Peyer's patch (tissue), 4 donors: ENCODE data around the gene PTH1R. TPM values are rescaled to one million over a fixed set of nuclear protein-coding genes. Genes with fewer than 3 reads are reported as not detected.

Experiments
- DNase-seq, 3 donors: peaks; one replicate each; pipeline ENCODE4 v3.0.0-alpha.2; 2017 to 2019
- H3K27ac ChIP-seq, 4 donors: fragments of 200-600 bp; sonication (generic); one replicate each; pipeline ENCODE4 v1.5.1; 2016 to 2019
- H3K27me3 ChIP-seq, 2 donors: fragments of 200-600 bp; sonication (generic); one replicate each; pipeline ENCODE4 v1.5.1; 2019
- H3K36me3 ChIP-seq, 3 donors: fragments of 200-600 bp; sonication (generic); one replicate each; pipeline ENCODE4 v1.5.1; 2016 to 2019
- H3K4me1 ChIP-seq, 4 donors: fragments of 200-600 bp; sonication (generic); one replicate each; pipeline ENCODE4 v1.5.1; 2016 to 2019
- H3K4me3 ChIP-seq, 4 donors: fragments of 200-600 bp; sonication (generic); 1 replicate in 3 of 4; 2 replicates in 1 of 4; pipeline ENCODE4 v1.5.1; 2016 to 2019; ENCODE audit warnings: mild to moderate bottlenecking in 1 of 4
- H3K9me3 ChIP-seq, 4 donors: fragments of 200-600 bp; sonication (generic); one replicate each; pipeline ENCODE4 v1.5.1; 2016 to 2019; ENCODE audit warnings: mild to moderate bottlenecking in 1 of 4
- CTCF ChIP-seq, 6 experiments: fragments of 450-650 bp in 4 of 6; fragments of 200-600 bp in 2 of 6; sonication (generic) in 1 of 6; IDR thresholded peaks; one replicate each; pipeline ENCODE4 v1.5.1; 2017 to 2019; ENCODE audit warnings: antibody characterized with exemption in 6 of 6, mild to moderate bottlenecking in 3 of 6, moderate library complexity in 1 of 6
- POLR2A ChIP-seq, 2 donors: fragments of 450-650 bp; IDR thresholded peaks; one replicate each; pipeline ENCODE4 v1.5.1; 2017; ENCODE audit warnings: antibody characterized with exemption in 2 of 2, mild to moderate bottlenecking in 2 of 2, moderate library complexity in 2 of 2
- total RNA-seq, 4 donors: library from RNA; depleted of rRNA; stranded (reverse); fragments of >200 nt; gene quantifications; one replicate each; pipeline ENCODE4 v1.1.0, GENCODE V29; 2016

Gene PTH1R
- total RNA-seq, 4 donors from 2014 or later = 2.4 to 12.4 (median 5.7) TPM

DNA sequence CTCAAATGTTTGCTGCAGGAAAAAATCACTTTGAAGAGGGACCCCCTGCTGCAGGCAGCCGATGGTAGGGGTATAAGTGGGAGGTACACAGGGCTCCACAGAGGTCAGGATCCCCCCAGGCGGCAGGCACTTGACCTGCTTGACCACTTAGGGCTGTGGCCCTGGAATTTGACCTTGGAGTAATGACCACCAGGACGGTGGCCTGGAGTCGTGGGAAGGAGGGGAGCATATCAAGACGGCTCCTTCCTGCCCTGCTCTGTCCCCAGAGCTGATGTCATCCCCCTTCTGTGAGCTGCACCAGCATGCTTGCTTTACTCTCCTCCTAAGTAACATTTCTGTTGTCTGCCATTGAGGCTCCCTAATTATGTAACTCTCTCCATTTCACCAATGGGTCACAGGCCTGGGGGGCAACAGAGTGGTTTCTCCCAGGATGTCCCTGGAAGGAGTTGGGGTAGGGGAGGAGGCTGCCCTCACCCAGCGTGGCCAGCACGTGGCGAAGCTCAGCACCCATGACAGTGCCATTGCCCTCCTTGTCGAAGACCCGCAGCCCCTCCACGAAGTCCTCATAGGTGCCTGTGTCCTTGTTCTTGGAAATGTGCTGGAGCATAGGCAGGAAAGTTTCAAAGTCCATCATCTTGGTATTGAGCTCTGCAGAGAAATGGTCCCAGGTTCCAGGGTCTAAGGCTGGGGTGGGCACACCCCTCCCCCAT is 18.4 kb upstream of the PTH1R start:
- DNase-seq = peak in 2 of 3 donors; percentile 26 to 28

GRCh38 chr3:46860017-46860809 is 17.3 kb upstream of the PTH1R start:
- TF ChIP-seq CTCF (IDR thresholded peaks at IDR 0.05) = peak in 4 of 6 experiments; percentile 8 to 31 (median 26)
- TF ChIP-seq POLR2A (IDR thresholded peaks at IDR 0.05) = no peak
- Histone ChIP-seq H3K4me3 (no peak overlapping the region), H3K36me3 (no peaks in the 10 kb centered on the region), H3K9me3 (no peaks in the 10 kb centered on the region), H3K27me3 (no peaks in the 10 kb centered on the region), H3K4me1 (no peaks in the 10 kb centered on the region), H3K27ac (no peak overlapping the region)
- DNase-seq = peak in 2 of 3 donors; percentile 50 to 51

More for the DNA sequence above, 18.4 kb upstream of the PTH1R start:
- Histone ChIP-seq H3K27ac (no peak overlapping the region), H3K4me1 (no peaks in the 10 kb centered on the region), H3K27me3 (no peaks in the 10 kb centered on the region), H3K9me3 (no peaks in the 10 kb centered on the region), H3K36me3 (no peaks in the 10 kb centered on the region), H3K4me3 (no peak overlapping the region)
- TF ChIP-seq CTCF (IDR thresholded peaks at IDR 0.05) (no peak), POLR2A (IDR thresholded peaks at IDR 0.05) (no peak)

- peak in 1 of 3 donors; percentile 41 for DNase-seq
- Histone ChIP-seq H3K36me3 (no peaks in the 10 kb centered on the region), H3K27me3 (no peaks in the 10 kb centered on the region), H3K27ac (no peak overlapping the region), H3K9me3 (no peaks in the 10 kb centered on the region), H3K4me3 (no peak overlapping the region), H3K4me1 (no peaks in the 10 kb centered on the region)
- TF ChIP-seq CTCF (IDR thresholded peaks at IDR 0.05) (no peak), POLR2A (IDR thresholded peaks at IDR 0.05) (no peak)
These were observed 16.5 kb upstream of the PTH1R start for GRCh38 chr3:46860810-46861604.

- peak in 2 of 3 donors; percentile 15 to 28 for DNase-seq
- Histone ChIP-seq H3K36me3 (no peaks in the 10 kb centered on the region), H3K9me3 (no peaks in the 10 kb centered on the region), H3K4me1 (peaks cover 0 to under 1% (median 0%) of the 10 kb centered on the region in 4 donors), H3K27ac (no peak overlapping the region), H3K4me3 (no peak overlapping the region), H3K27me3 (no peaks in the 10 kb centered on the region)
- no peak for TF ChIP-seq POLR2A (IDR thresholded peaks at IDR 0.05)
- TF ChIP-seq CTCF (IDR thresholded peaks at IDR 0.05) = no peak
These were observed 15.7 kb upstream of the PTH1R start for GRCh38 chr3:46861605-46862368.
